Measurements from ENCODE around the gene VWA1. TPM values are rescaled to one million over a fixed set of nuclear protein-coding genes. Genes with fewer than 3 reads are reported as not detected.

VWA1 gene
- polyA plus RNA-seq, 1 of the 3 experiments (the other 2 are of a cell fraction) = 7.4 TPM

- ChIA-PET POLR2A (no interaction called here), CTCF (no interaction called here)
- peak overlapping the region; percentile 46 to 47; a peak in 3 of 4 replicates for H3K4me3 ChIP-seq (ENCODE audit: low read depth in 2 of 2, low read length in 1 of 2)
- WGBS (ENCODE audit: low lambda C conversion rate) = 29% methylated on average over 13 of the region's 40 CpGs
- TF ChIP-seq PBX3 (IDR thresholded peaks at IDR 0.05) (no peak), NRF1 (IDR thresholded peaks at IDR 0.05; ENCODE audit: low read depth, low read length) (no peak), YY1 (IDR thresholded peaks at IDR 0.05; ENCODE audit: low read depth) (no peak), SIN3A (IDR thresholded peaks at IDR 0.05; ENCODE audit: borderline replicate concordance, low read depth, low read length) (no peak), CHD2 (IDR thresholded peaks at IDR 0.05; ENCODE audit: low read length, partially characterized antibody) (no peak), ZBTB33 (IDR thresholded peaks at IDR 0.05; ENCODE audit: borderline replicate concordance, low read depth) (no peak), EZH2phosphoT487 (IDR thresholded peaks at IDR 0.05; ENCODE audit: borderline replicate concordance, low read depth) (no peak), MEF2A (IDR thresholded peaks at IDR 0.05; ENCODE audit: borderline replicate concordance, low read depth) (no peak)
- H3K36me3 ChIP-seq (replicated peaks in 1 of 2; ENCODE audit: control insufficient read depth in 1 of 2, insufficient read depth in 2 of 2, low read length in 1 of 2) = no peaks in the 10 kb centered on the region
- no peaks in the 10 kb centered on the region for H3K79me2 ChIP-seq (ENCODE audit: insufficient read depth)
- no peak overlapping the region for H2AFZ ChIP-seq (ENCODE audit: low read depth)
- H3F3A ChIP-seq (replicated peaks; ENCODE audit: insufficient read depth) = no peaks in the 10 kb centered on the region
- H4K20me1 ChIP-seq (ENCODE audit: insufficient read depth) = no peaks in the 10 kb centered on the region
- no peak overlapping the region for H3K27ac ChIP-seq (ENCODE audit: low read depth in 2 of 2, low read length in 1 of 2)
- no peak overlapping the region for H3K9ac ChIP-seq
- peak overlapping the region; percentile 68 for H3K4me2 ChIP-seq
- no peaks in the 10 kb centered on the region for H3K9me2 ChIP-seq
- H3K4me1 ChIP-seq (ENCODE audit: control insufficient read depth in 1 of 2, insufficient read depth in 2 of 2, low read depth in 1 of 2, low read length in 1 of 2) = peaks cover 0 to 22% of the 10 kb centered on the region in 2 experiments; a peak in 1 of 4 replicates
- no peaks in the 10 kb centered on the region for H3K27me3 ChIP-seq (ENCODE audit: insufficient read depth)
- H3K9me3 ChIP-seq = no peaks in the 10 kb centered on the region
- peak; percentile 56 for DNase-seq
Measured at GRCh38 chr1:1435911-1436629, 580 bp downstream of the VWA1 start.

GRCh38 chr1:1436630-1437032, 1.1 kb downstream of the VWA1 start:
- no peaks in the 10 kb centered on the region for H3K27me3 ChIP-seq (ENCODE audit: insufficient read depth)
- H3K4me1 ChIP-seq (ENCODE audit: control insufficient read depth in 1 of 2, insufficient read depth in 2 of 2, low read depth in 1 of 2, low read length in 1 of 2) = peaks cover 0 to 21% of the 10 kb centered on the region in 2 experiments; a peak in 1 of 4 replicates
- no peaks in the 10 kb centered on the region for H3K9me3 ChIP-seq
- 96% methylated on average over 2 of the region's 7 CpGs for WGBS (ENCODE audit: low lambda C conversion rate)
- no peak overlapping the region for H3K4me3 ChIP-seq (ENCODE audit: low read depth in 2 of 2, low read length in 1 of 2)
- TF ChIP-seq SIN3A (IDR thresholded peaks at IDR 0.05; ENCODE audit: borderline replicate concordance, low read depth, low read length) = no peak
- no peak for TF ChIP-seq USF1 (IDR thresholded peaks at IDR 0.05; ENCODE audit: borderline replicate concordance, low read depth)
- TF ChIP-seq SMC3 (IDR thresholded peaks at IDR 0.05; ENCODE audit: low read depth, low read length) = no peak
- TF ChIP-seq JUND (IDR thresholded peaks at IDR 0.05) = no peak
- TF ChIP-seq RFX5 (IDR thresholded peaks at IDR 0.05; ENCODE audit: low read length) = no peak
- TF ChIP-seq RCOR1 (IDR thresholded peaks at IDR 0.05; ENCODE audit: low read length) = no peak
- no peak for TF ChIP-seq MEF2A (IDR thresholded peaks at IDR 0.05; ENCODE audit: borderline replicate concordance, low read depth)
- no peak for TF ChIP-seq GATA2 (CRISPR knock-in tag; IDR thresholded peaks at IDR 0.05)
- no peak for TF ChIP-seq TAF1 (IDR thresholded peaks at IDR 0.05; ENCODE audit: borderline replicate concordance, low read depth, low read length)
- H3K9ac ChIP-seq = no peak overlapping the region
- H2AFZ ChIP-seq (ENCODE audit: low read depth) = no peak overlapping the region
- no peaks in the 10 kb centered on the region for H3F3A ChIP-seq (replicated peaks; ENCODE audit: insufficient read depth)
- H3K79me2 ChIP-seq (ENCODE audit: insufficient read depth) = no peaks in the 10 kb centered on the region
- no peak for DNase-seq
- H3K36me3 ChIP-seq (replicated peaks in 1 of 2; ENCODE audit: control insufficient read depth in 1 of 2, insufficient read depth in 2 of 2, low read length in 1 of 2) = no peaks in the 10 kb centered on the region
- ChIA-PET CTCF (no interaction called here), POLR2A (no interaction called here)
- no peaks in the 10 kb centered on the region for H3K9me2 ChIP-seq
- H4K20me1 ChIP-seq (ENCODE audit: insufficient read depth) = no peaks in the 10 kb centered on the region
- H3K27ac ChIP-seq (ENCODE audit: low read depth in 2 of 2, low read length in 1 of 2) = no peak overlapping the region
- peak overlapping the region; percentile 68; the same call in 1 of the 2 replicates for H3K4me2 ChIP-seq
